ENCODE measurements around the gene ZNF683. TPM values are rescaled to one million over a fixed set of nuclear protein-coding genes. Genes with fewer than 3 reads are reported as not detected.

The ZNF683 gene
- total and polyA plus RNA-seq, 9 of the 15 experiments (the other 6 are each of a cell fraction or from before 2014, with no cell fraction given), result not detected

DNA sequence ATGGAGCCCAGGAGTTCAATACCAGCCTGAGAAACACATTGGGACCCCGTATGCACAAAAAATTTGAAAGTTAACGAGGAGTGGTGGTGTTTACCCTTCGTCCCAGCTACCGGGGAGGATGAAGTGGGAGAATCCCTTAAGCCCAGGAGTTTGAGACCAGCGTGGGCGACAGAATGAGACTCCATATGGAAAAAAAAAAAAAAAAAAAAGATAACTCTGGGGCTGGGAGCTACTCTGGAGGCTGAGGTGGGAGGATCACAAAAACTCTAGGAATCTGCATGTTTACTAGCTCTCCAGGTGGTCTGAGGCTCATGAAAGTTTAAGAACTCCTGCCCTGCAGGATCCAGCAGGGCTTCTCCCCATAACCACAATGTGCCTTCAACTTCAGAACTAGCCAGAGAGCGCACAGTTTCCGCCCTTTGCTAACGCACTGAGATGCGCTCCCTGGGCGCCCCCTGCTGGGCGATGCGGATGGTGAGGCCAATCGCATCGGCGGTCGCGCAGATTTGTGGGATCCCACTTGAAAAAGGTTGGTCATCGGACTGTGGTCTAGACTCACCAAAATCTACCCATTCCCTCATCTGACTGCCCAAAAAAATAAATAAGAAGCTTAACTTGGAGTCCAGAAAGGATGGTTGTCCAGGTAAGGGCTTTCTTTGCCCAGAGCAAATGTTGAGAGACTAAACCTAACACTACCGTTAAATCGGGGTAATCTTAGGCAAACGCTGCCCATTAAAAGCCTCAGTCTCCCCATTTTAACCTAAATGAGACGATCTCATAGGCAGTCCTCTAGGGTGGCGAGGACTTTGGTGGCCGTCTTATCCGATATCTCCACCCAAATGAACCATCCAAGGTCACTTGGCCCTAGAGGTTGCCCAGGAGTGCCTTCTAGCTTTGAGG lies 8.8 kb downstream of the ZNF683 start (continued):
- TF ChIP-seq BDP1 (IDR thresholded peaks at IDR 0.05; ENCODE audit: insufficient read depth, insufficient read length) (no peak), ARNT (IDR thresholded peaks at IDR 0.05) (no peak), CXXC5 (CRISPR knock-in tag; IDR thresholded peaks at IDR 0.05) (peak; percentile 81), SNRNP70 (optimal IDR thresholded peaks at IDR 0.05; ENCODE audit: low read depth, low read length) (no peak), SP2 (IDR thresholded peaks at IDR 0.05; ENCODE audit: extremely low read depth, low read depth, low read length, poor library complexity, severe bottlenecking) (no peak), PRPF4 (IDR thresholded peaks at IDR 0.05; ENCODE audit: insufficient read depth, low read depth, low read length, poor library complexity, severe bottlenecking) (no peak), HNRNPLL (IDR thresholded peaks at IDR 0.05; ENCODE audit: low read depth, low read length, poor library complexity, severe bottlenecking) (peak; percentile 67), HDAC6 (IDR thresholded peaks at IDR 0.05; ENCODE audit: low read depth, low read length) (no peak), HIVEP1 (CRISPR knock-in tag; IDR thresholded peaks at IDR 0.05) (0 out of 2 replicates have a peak, but pooled peaks have one; percentile 48), SRF (CRISPR knock-in tag; IDR thresholded peaks at IDR 0.05) (no peak), CEBPG (CRISPR knock-in tag; IDR thresholded peaks at IDR 0.05) (no peak), CEBPG (tag; conservative IDR thresholded peaks at IDR 0.05 in 1 of 2, IDR thresholded peaks at IDR 0.05 in 1 of 2) (no peak), THRAP3 (IDR thresholded peaks at IDR 0.05; ENCODE audit: borderline replicate concordance) (no peak; the same call in 1 of the 2 replicates), DNMT1 (IDR thresholded peaks at IDR 0.05) (no peak), TBP (optimal IDR thresholded peaks at IDR 0.05; ENCODE audit: low read depth, low read length) (peak; percentile 86), SMARCA5 (IDR thresholded peaks at IDR 0.05) (no peak), ZNF76 (CRISPR knock-in tag; IDR thresholded peaks at IDR 0.05; ENCODE audit: borderline replicate concordance) (no peak), ZBTB7A (IDR thresholded peaks at IDR 0.05; ENCODE audit: borderline replicate concordance, control insufficient read depth, low read depth, low read length) (peak; percentile 54; the same call in 1 of the 2 replicates), ZNF140 (CRISPR knock-in tag; IDR thresholded peaks at IDR 0.05) (no peak), NBN (IDR thresholded peaks at IDR 0.05; ENCODE audit: low read depth) (no peak), ZC3H4 (CRISPR knock-in tag; IDR thresholded peaks at IDR 0.05; ENCODE audit: borderline replicate concordance) (no peak), EGR1 (conservative IDR thresholded peaks at IDR 0.05) (0 out of 2 replicates have a peak, but pooled peaks have one; percentile 21), SAFB (IDR thresholded peaks at IDR 0.05; ENCODE audit: borderline replicate concordance, low read depth, low read length) (no peak), CBFA2T2 (conservative IDR thresholded peaks at IDR 0.05) (no peak), CSDE1 (IDR thresholded peaks at IDR 0.05) (no peak), SREBF2 (CRISPR knock-in tag; IDR thresholded peaks at IDR 0.05) (no peak)
- TF ChIP-seq, protein P1, sequence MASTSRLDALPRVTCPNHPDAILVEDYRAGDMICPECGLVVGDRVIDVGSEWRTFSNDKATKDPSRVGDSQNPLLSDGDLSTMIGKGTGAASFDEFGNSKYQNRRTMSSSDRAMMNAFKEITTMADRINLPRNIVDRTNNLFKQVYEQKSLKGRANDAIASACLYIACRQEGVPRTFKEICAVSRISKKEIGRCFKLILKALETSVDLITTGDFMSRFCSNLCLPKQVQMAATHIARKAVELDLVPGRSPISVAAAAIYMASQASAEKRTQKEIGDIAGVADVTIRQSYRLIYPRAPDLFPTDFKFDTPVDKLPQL (IDR thresholded peaks at IDR 0.05; ENCODE audit: extremely low read depth, insufficient read length), result peak; percentile 38
